Bronchial epithelial cell (primary cell): ENCODE measurements around the gene SFXN2. TPM values are rescaled to one million over a fixed set of nuclear protein-coding genes. Genes with fewer than 3 reads are reported as not detected.

Source experiments
- DNase-seq: peaks from one replicate; pipeline ENCODE4 v3.0.0-alpha.2; 2010; ENCODE audit warnings: low read depth
- FAIRE-seq: peaks from 2 replicates; lab custom pipeline; 2011; peaks lifted over from hg19 to GRCh38; lab: Jason Lieb, UNC
- H3K27me3 ChIP-seq: 2 replicates; pipeline ENCODE4 v1.5.1; 2011; ENCODE audit warnings: low read length; ENCODE audit not compliant: control insufficient read depth, insufficient read depth
- H3K36me3 ChIP-seq: 2 replicates; pipeline ENCODE4 v1.5.1; 2011; ENCODE audit warnings: low read length; ENCODE audit not compliant: control insufficient read depth, insufficient read depth
- H3K4me3 ChIP-seq: 2 replicates; pipeline ENCODE4 v1.5.1; 2011; ENCODE audit warnings: mild to moderate bottlenecking, low read depth, low read length, control low read depth
- CTCF ChIP-seq: IDR thresholded peaks from 2 replicates; pipeline ENCODE4 v1.5.1; 2011; ENCODE audit warnings: mild to moderate bottlenecking, moderate library complexity, low read length, control low read depth, inconsistent platforms; ENCODE audit not compliant: insufficient read depth, severe bottlenecking
- total RNA-seq: library from RNA; depleted of rRNA; stranded (reverse); fragments of >200 nt; gene quantifications from 2 replicates; pipeline ENCODE4 v1.2.1, GENCODE V29; 2014

SFXN2 gene
- total RNA-seq, 1 donor from 2014 or later, result 3.4 TPM

GRCh38 chr10:102785818-102786217 is 71.4 kb downstream of the SFXN2 start:
- TF ChIP-seq CTCF, result no peak
- peaks cover 2% of the 10 kb centered on the region for H3K36me3 ChIP-seq
- no peaks in the 10 kb centered on the region for H3K27me3 ChIP-seq
- DNase-seq (no peak), FAIRE-seq (no peak)
- H3K4me3 ChIP-seq, result no peak overlapping the region

- no peaks in the 10 kb centered on the region for H3K36me3 ChIP-seq
- no peak for TF ChIP-seq CTCF
- no peak for FAIRE-seq
- no peak for DNase-seq
- no peak overlapping the region for H3K4me3 ChIP-seq
- H3K27me3 ChIP-seq, result no peaks in the 10 kb centered on the region
Measured at GRCh38 chr10:102791754-102792395, 77.4 kb downstream of the SFXN2 start.

Other genes with a start within 250 kb of the SFXN2 start
- 53.2 and 79.6 TPM in 2 replicates for gene ACTR1A, start 211.9 kb upstream of the SFXN2 start, total RNA-seq
- gene SUFU, start 210.7 kb upstream of the SFXN2 start, total RNA-seq, result 0.79 and 0.90 TPM in 2 replicates
- 31.1 and 41.2 TPM in 2 replicates for gene TRIM8, start 70.2 kb upstream of the SFXN2 start, total RNA-seq
- gene ARL3, start 239 bp upstream of the SFXN2 start, total RNA-seq, result 4.7 and 5.8 TPM in 2 replicates
- gene WBP1L, start 29.3 kb downstream of the SFXN2 start, total RNA-seq, result 26.1 and 36.4 TPM in 2 replicates
- not detected in 2 replicates for gene CYP17A1, start 122.8 kb downstream of the SFXN2 start, total RNA-seq
- 11.1 and 12.0 TPM in 2 replicates for gene BORCS7, start 139.6 kb downstream of the SFXN2 start, total RNA-seq
- 2.1 and 2.6 TPM in 2 replicates for gene AS3MT, start 154.8 kb downstream of the SFXN2 start, total RNA-seq
- gene CNNM2, start 203.7 kb downstream of the SFXN2 start, total RNA-seq, result 3.7 and 3.9 TPM in 2 replicates